ENCODE measurements around the gene ADGRL4.

GRCh38 chr1:78913950-78914349 lies 92.6 kb downstream of the ADGRL4 start:
- TF ChIP-seq CTCF (IDR thresholded peaks at IDR 0.05): no peak
- TF ChIP-seq POLR2AphosphoS5 (IDR thresholded peaks at IDR 0.05): no peak
- TF ChIP-seq EP300 (IDR thresholded peaks at IDR 0.05): no peak
- no peak for TF ChIP-seq POLR2A (IDR thresholded peaks at IDR 0.05)

All from sigmoid colon (tissue), 4 donors.